Colonic mucosa (tissue), 4 donors: ENCODE data around the gene MN1. TPM values are rescaled to one million over a fixed set of nuclear protein-coding genes. Genes with fewer than 3 reads are reported as not detected.
A peak's percentile ranks its signal among the peaks of the same experiment; 100 is the strongest.

ENCODE experiments used
- DNase-seq: peaks from one replicate; pipeline ENCODE4 v3.0.0-alpha.2; 2020
- H3K27ac ChIP-seq: fragments of 200-600 bp; one replicate; pipeline ENCODE4 v1.8.0; 2021
- H3K27me3 ChIP-seq: fragments of 200-600 bp; one replicate; pipeline ENCODE4 v1.8.0; 2021
- H3K36me3 ChIP-seq: fragments of 200-600 bp; one replicate; pipeline ENCODE4 v1.8.0; 2021
- H3K4me1 ChIP-seq: fragments of 200-600 bp; one replicate; pipeline ENCODE4 v1.8.0; 2021; ENCODE audit warnings: mild to moderate bottlenecking
- H3K4me3 ChIP-seq: fragments of 200-600 bp; one replicate; pipeline ENCODE4 v1.8.0; 2021
- H3K9ac ChIP-seq, 2 donors: one replicate each; pipeline ENCODE4 v1.7.0; 2013; ENCODE audit warnings: control low read depth in 2 of 2, low read depth in 2 of 2, low read length in 2 of 2
- H3K9me3 ChIP-seq: fragments of 200-600 bp; one replicate; pipeline ENCODE4 v1.8.0; 2021
- CTCF ChIP-seq: fragments of 200-600 bp; IDR thresholded peaks from one replicate; pipeline ENCODE4 v1.8.0; 2022; ENCODE audit warnings: antibody characterized with exemption, mild to moderate bottlenecking
- intact Hi-C: fragments of 100-400 bp; cut with DNase I; formaldehyde crosslinking; loops from one replicate; pipeline ENCODE4 v1.14.1; 2022
- total RNA-seq, 2 donors: library from RNA; stranded (reverse); fragmentation: NEBNext Ultra II Directional in 1 of 2; extraction: Animal tissue kit (Norgen Biotek cat#: 25700) in 1 of 2; gene quantifications; one replicate each; pipeline ENCODE4 v1.2.1, GENCODE V29; 2021
- donor health status: healthy.
- donor health status: DM: no; HTN: no; CAD: no.
- donor health status: DM: no; HTN: no; CAD: no.

The MN1 gene
- total RNA-seq, 2 donors from 2014 or later = 0.67 to 1.5 TPM

- no peaks in the 10 kb centered on the region for H3K4me1 ChIP-seq
- no peaks in the 10 kb centered on the region for H3K36me3 ChIP-seq
- DNase-seq = no peak
- no peak overlapping the region for H3K27ac ChIP-seq
- no peaks in the 10 kb centered on the region for H3K27me3 ChIP-seq
- H3K4me3 ChIP-seq = no peak overlapping the region
- H3K9ac ChIP-seq = no peak overlapping the region
- intact Hi-C loops = no loop called here
- no peaks in the 10 kb centered on the region for H3K9me3 ChIP-seq
- TF ChIP-seq CTCF = no peak
These were observed 7.1 kb upstream of the MN1 start for GRCh38 chr22:27808451-27809225.

DNA sequence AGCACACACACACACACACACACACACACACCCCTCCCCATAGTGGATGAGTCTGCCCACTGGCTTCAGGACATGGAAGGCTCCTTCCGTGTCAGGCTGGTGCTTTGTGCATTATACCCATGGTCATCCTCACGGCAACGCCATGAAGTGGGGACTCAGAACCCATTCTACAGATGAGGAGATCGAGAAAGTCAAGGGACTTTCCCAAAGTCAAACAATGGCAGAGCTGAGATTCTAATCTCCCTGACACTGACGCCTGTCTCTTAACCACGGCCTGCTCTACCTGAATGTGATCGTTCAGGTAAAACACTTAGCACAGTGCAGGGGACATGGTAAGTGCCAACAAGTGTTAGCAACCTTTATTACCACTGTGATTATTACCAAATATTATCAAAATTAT lies 4.3 kb upstream of the MN1 start:
- no peaks in the 10 kb centered on the region for H3K9me3 ChIP-seq
- H3K36me3 ChIP-seq = no peaks in the 10 kb centered on the region
- no peak for DNase-seq
- no peak overlapping the region for H3K4me3 ChIP-seq
- no peak overlapping the region for H3K27ac ChIP-seq
- TF ChIP-seq CTCF = no peak
- H3K9ac ChIP-seq = no peak overlapping the region
- intact Hi-C loops = no loop called here
- H3K4me1 ChIP-seq = no peaks in the 10 kb centered on the region
- H3K27me3 ChIP-seq = peaks cover 13% of the 10 kb centered on the region

DNA sequence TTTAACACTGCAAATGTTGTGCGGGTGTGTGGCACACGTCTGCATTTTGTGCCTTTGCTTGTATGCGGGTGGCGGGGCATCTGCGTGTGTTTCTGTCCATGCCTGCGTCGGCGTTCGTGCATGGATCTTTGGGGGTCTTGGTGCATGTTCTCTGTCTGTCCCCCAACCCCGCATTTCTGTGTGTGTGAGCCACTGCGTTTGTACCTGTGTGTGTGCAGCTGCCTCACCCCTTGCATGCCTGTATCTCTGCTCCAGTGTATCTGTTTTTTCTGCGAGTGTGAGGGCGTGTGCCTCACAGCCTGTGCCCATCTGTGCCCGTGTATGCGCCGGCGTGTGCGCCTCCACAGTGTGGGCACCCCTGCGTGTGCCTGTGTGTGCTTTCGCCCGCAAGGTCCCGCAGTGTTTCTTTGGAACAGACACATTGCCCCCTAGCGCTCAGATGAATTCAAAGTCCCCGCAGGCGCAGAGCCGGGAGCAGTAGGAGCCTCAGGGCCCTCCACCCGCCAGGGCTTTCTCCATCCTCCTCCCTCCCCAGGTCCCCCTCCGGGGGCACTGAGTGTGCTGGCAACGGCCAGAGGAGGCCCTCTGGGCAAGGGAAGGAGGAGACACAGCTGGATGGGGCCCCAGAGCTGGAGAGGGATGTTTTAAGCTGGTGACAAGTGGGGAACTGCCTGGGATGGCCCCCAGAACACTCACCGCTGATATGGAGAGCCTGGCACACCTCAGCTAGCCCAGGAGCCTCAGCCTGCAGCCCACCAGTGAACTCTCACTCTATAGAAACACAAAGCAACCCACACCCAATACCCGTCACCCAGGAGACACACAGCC lies 3.1 kb upstream of the MN1 start:
- Histone ChIP-seq H3K36me3 (no peaks in the 10 kb centered on the region), H3K9ac (no peak overlapping the region), H3K4me3 (no peak overlapping the region), H3K9me3 (no peaks in the 10 kb centered on the region), H3K27me3 (peaks cover 25% of the 10 kb centered on the region), H3K27ac (no peak overlapping the region), H3K4me1 (peaks cover 6% of the 10 kb centered on the region)
- peak; percentile 55 for TF ChIP-seq CTCF
- intact Hi-C loops = loop anchor here (5.0 kb wide), 1 partner anchor 1047 kb away; no protein-coding TSS in a partner anchor
- peak; percentile 64 for DNase-seq

DNA sequence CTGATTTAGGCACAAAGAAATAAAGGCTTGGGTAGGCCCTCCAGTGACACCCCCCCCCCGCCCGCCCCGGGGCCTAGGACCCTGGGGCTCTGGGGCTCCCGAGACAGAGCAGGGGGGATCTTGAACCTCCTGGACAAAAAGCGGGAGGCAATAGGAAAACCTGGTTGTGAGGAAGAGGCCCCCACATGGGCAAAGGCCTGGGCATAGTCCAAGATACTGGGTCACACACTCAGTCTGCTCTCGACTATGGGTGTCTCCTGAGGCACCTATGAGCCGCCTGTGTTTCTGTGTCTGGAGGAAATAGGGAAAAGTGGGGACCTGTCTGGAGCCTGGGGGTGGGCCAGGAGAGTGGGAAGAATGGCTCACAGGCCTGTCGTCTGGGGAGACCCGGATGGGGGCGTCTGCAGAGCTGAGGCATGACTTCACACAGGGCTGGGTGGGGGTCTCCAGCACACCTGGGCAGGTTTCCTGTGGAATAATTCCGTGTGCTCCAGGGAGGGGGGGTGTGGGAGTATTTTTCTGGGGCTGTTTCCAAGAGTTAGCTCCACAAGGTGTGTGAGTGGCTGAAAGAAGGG lies 2.4 kb upstream of the MN1 start:
- H3K36me3 ChIP-seq = no peaks in the 10 kb centered on the region
- no peak for DNase-seq
- no peak for TF ChIP-seq CTCF
- no peak overlapping the region for H3K9ac ChIP-seq
- no peak overlapping the region for H3K4me3 ChIP-seq
- no peaks in the 10 kb centered on the region for H3K9me3 ChIP-seq
- H3K4me1 ChIP-seq = peaks cover 6% of the 10 kb centered on the region
- H3K27ac ChIP-seq = no peak overlapping the region
- intact Hi-C loops = loop anchor here (2.0 to 5.0 kb wide), 2 partner anchors 397 to 1047 kb away; no protein-coding TSS in a partner anchor
- H3K27me3 ChIP-seq = peaks cover 31% of the 10 kb centered on the region

- H3K4me1 ChIP-seq = peaks cover 6% of the 10 kb centered on the region
- intact Hi-C loops = loop anchor here (2.0 to 5.0 kb wide), 2 partner anchors 396 to 1045 kb away; no protein-coding TSS in a partner anchor
- H3K9me3 ChIP-seq = no peaks in the 10 kb centered on the region
- H3K27ac ChIP-seq = no peak overlapping the region
- no peak for TF ChIP-seq CTCF
- peaks cover 40% of the 10 kb centered on the region for H3K27me3 ChIP-seq
- no peaks in the 10 kb centered on the region for H3K36me3 ChIP-seq
- DNase-seq = no peak
- peak overlapping the region in 1 of 2 donors; percentile 24 for H3K9ac ChIP-seq
- H3K4me3 ChIP-seq = peak overlapping the region; percentile 77
These were observed 954 bp upstream of the MN1 start for GRCh38 chr22:27802346-27803073.
